CD4-positive, alpha-beta T cell treated with Interleukin-15 for 1 hour (primary cell): ENCODE results near the gene PPCDC.
"Not testable (repeated sequence)": the region's sequence is repeated elsewhere in the genome, so short reads cannot be mapped to it uniquely, and the experiment has no call there.

ENCODE experiments used
- DNase-seq: peaks from one replicate; pipeline ENCODE4 v3.0.0-alpha.2; 2020

Gene PPCDC

DNA sequence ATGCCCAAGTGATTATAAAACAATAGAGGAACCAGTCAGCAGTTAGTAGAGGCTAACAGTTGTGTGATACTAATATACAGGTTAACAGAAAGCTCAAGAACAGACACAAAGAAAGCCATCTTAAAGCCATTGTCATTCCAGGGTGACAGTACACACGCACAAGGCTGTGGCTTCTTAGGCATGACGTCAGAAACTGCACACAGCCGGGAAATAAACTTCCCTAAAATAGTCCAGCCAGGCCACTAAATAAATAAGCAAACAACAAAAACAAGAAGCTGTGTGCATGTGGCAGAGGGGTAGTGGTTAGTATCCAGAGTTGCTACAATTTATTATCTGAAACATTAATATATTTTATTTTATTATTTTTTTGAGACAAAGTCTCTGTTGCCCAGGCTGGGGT is 49.8 kb downstream of the PPCDC start:
- DNase-seq = peak; percentile 66

DNA sequence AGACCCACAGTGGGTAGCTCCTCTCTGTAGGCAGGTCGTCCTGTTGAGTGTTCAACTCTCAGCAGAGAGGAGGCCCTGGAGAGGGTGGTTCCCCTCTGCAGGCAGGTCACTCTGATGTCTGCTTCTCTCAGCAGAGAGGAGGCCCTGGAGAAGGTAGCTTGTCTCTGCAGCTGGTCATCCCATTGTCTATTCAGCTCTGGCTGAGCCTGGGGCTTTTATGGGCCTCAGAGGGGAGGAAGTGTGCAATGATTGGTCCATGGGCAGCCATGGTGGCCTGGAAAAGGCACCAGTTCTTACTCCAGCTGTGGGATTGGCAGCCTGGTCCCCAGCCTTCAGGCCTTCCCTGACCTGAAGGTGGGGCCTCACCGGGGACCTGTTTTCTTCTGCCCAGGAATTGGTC is 52.9 kb downstream of the PPCDC start:
- no peak for DNase-seq

DNA sequence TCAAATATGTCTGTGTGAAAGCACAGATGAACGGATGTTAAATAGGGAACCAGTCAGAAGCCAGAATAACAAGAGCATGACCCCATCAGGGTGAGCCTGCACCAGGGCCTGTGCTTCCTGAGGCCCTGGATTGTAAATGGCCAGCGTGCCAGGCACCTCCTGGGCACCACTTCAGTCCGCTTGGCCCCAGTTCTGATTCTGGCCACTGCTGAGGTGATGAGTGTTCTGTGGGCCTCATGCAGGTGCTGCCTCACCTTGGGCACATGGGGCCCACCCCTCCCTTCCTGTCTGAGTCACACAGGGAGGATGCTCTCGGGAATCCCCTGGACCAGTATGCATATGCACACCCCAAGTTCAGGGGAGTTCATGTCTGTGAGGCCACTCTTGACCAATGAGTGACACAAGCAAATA is 54.2 kb downstream of the PPCDC start:
- DNase-seq = peak; percentile 74

DNA sequence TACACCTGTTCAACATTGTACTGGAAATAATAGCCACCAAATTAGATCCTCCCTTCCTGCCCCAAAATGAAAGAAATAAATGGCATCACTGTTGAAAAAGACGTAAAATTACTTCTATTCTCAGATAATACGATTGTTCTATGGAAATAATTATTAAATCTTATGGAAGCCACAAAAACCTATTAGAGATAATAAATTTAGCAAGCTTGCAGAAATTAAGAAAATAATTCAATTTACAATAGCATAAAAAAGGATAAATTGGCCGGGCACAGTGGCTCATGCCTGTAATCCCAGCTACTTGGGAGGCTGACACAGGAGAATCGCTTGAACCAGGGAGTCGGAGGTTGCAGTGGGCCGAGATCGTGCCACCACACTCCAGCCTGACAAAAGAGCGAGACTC is 57.8 kb downstream of the PPCDC start:
- DNase-seq = no peak

DNA sequence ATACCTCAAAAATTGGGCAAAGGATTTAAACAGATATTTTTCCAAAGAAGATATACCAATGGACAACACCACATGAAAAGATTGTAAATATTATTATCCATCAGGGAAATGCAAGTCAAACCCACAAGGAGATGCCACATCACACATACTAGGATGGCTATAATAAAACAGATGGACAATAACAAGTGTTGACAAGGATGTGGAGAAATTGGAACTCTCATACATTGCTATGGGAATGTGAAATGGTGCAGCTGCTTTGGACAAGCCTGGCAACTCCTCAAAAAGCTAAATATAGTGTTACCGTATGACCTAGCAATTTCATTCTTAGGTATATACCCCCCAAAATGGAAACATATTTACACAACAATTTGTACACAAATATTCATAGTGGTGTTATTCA is 59.3 kb downstream of the PPCDC start:
- DNase-seq = no peak

DNA sequence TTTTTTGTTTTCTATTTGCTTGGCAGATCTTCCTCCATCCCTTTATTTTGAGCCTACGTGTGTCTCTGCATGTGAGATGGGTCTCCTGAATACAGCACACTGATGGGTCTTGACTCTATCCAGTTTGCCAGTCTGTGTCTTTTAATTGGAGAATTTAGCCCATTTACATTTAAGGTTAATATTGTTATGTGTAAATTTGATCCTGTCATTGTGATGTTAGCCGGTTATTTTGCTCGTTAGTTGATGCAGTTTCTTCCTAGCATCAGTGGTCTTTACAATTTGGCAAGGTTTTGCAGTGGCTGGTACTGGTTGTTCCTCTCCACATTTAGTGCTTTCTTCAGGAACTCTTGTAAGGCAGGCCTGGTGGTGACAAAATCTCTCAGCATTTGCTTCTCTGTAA is 62.3 kb downstream of the PPCDC start:
- not testable (repeated sequence) for DNase-seq

DNA sequence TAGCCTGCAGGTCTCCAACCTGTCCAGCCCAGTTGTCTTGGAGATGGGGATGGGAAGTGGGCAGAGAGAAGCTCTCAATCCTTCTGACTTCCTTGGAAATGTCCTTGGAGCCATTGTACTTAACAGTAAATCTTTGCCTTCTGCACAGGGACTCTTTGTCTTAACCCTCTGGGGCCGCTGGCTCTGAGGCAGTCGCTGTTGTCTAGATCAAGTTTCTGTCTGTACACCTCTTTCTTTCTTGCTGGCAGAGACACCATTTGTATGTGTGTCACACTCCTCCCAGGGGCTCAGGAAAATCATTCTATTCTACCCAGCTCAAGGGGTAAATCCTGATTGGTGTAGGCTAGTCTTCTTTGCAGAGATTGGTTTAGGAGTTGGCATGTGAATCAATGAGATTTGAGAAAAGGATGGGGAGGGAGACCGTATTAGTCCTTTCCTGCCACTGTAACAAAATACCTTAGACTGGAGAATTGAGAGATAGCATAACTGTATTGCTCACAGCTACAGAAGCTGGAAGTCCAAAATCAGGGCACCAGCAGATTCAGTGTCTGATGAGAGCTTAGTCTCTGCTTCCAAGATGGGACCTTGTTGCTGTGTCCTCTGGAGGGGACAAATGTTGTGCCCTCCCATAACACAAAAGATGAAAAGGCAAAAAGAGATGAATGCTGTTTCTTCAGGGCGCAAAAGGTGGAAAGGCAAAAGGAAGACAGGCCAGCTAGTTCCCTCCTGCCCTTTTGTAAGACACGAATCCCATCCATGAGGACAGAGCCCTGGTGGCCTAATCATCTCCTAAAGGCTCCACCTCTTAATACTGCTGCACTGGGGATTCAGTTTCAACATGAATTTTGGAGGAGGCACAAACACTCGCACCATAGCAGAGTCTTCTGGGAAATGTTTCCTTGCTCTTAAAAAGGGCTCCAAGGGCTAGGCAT is 66.3 kb downstream of the PPCDC start:
- DNase-seq = no peak

DNA sequence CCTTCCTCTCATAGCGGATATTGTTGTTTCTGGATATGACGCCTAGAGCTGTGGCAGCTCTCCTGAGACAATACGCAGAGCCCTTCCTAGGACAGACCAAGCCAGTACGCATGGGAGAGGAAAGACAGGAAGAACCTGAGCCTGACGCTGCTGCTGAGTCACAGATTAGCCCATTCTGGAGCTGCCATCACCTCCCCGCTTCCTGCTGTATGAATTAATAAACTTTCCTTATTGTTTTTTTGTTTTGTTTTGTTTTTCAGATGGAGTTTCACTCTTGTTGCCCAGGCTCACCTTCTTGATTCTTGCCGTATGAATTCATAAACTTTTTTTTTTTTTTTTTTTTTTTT is 67.0 kb downstream of the PPCDC start:
- peak; percentile 72 for DNase-seq

DNA sequence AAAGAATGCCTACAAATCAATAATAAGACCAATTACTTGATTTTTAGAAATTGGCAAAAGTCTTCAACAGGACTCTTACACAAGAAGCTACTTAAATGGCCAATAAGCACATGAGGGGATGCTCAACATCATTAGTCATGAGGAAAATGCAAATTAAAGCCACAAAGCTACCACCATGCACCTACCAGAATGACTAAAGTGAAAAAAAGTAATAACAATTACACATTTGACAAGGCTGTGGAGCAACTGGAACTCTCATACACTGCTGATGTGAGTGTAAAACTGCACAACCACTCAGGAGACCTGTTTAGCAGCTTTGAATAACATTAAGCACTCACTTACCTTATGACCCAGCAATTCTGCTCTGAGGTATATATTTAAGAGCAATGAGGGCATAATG is 68.4 kb downstream of the PPCDC start:
- DNase-seq = no peak

DNA sequence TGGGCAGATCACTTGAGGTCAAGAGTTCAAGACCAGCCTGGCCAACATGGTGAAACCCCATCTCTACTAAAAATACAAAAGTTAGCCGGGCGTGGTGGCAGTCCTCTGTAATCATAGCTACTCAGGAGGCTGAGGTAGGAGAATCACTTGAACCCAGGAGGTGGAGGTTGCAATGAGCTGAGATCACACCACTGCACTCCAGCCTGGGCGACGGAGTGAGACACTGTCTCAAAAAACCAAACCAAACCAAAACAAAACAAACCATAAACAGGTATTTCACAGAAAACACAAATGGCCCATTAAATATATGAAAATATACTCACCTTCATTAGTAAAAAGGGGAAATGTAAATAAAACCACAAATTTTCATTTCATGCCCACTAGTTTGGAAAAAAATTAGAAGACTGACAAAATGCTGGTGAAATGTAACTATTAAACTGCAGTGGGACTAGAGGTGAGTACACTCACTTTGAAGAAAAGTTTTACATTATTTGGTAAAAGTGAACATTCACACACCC is 71.6 kb downstream of the PPCDC start:
- DNase-seq = not testable (repeated sequence)

DNA sequence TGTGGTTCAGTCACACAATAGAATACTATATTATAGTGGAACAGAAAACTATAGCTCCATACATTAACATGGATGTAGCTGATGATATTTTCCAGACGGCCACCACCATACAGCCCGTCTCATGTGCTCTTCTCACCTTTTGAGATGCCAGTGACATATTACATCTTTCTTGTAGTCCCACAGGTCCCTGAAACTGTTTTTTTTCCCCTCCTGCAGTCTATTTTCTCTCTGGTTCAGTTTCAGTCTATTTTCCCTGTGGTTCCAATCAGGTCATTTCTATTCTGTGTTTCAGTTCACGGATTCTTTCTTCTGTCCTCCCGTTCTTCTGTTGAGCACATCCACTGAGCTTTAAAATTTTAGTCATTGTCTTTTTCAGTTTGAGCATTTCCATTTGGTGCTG is 72.2 kb downstream of the PPCDC start:
- no peak for DNase-seq

DNA sequence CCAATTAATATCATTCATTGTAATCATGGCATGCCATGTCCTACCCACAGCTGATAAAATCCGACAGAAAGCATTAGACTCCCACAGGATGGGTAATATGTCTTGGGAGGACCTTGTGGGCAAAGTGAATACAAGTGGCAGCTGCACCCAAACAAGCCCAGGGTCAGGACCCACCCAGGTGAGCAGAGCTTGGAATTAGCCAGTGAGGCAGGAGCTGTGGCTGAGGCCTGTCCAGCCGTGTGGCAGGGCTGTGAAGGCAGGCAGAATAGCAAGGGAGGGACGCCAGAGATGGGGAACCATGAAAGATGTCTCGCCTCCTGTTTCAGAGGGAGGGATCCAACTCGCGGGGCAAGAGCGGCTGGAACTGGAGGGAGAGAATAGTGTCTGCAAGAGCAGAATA is 74.5 kb downstream of the PPCDC start:
- no peak for DNase-seq

DNA sequence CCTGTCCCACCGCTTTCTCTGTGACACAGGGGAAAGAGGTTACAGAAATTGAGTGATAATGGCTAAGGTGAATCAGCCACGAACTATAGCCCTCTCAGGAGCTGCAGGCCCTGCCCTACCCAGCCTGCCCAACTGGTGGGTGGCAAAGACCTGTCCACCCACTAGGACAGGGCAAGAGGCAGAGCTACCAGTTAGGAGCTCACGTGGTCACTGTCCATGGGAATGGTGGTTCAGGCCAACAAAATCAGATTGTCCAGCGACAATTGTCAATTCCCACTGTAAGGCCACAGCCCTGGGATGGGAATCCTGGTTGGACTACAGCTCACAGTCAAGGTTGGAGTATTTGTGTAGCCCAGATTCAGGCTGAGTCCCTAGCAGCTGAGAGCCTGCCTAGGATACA is 75.0 kb downstream of the PPCDC start:
- no peak for DNase-seq
